Uterus (tissue), 2 donors: ENCODE data around the gene PTGIS.

ENCODE experiments used
- POLR2A ChIP-seq, 2 donors: fragments of 450-650 bp; IDR thresholded peaks; one replicate each; pipeline ENCODE4 v1.6.1; 2016; ENCODE audit warnings: antibody characterized with exemption in 2 of 2, mild to moderate bottlenecking in 1 of 2, moderate library complexity in 1 of 2
- TF ChIP-seq, protein P1 (sequence below), 4 experiments: fragments of 200-600 bp in 2 of 4; fragments of 450-650 bp in 2 of 4; sonication (generic) in 2 of 4; IDR thresholded peaks; one replicate each; pipeline ENCODE4 v1.5.1; 2016 to 2019; ENCODE audit warnings: antibody characterized with exemption in 4 of 4, mild to moderate bottlenecking in 2 of 4, moderate library complexity in 1 of 4

DNA sequence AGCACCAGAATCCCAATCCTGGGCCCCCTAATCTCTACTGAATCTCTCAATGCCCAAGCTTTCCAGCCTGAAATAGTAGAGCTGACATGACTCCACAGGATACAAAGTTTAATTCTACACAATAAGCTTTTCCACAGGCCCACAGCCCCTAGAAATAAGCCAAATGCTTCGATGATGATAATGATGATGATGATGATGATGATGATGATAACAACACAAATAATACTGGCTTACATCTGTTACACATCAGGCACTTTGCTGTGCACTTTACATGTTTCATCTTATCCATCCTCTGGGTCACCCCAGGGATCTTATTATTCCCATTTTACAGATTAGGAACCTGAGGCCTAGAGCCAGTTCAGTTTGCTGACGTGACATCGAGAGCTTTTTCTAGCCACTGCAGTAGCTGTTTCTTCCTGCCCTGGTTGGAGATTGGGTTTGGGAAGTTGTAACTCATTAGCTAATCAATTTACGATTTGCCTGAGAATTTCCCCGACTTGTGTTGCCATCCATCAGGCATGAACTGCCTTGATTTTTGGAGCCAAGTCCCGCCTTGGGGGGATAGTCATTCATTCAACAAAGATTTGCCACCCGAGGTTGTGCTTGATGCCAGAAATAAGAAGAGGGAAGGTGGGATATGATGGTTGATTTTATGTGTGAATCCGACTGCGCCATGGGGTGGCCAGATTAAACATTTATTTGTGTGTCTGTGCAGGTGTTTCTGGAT lies 105.9 kb downstream of the PTGIS start:
- TF ChIP-seq, protein P1, sequence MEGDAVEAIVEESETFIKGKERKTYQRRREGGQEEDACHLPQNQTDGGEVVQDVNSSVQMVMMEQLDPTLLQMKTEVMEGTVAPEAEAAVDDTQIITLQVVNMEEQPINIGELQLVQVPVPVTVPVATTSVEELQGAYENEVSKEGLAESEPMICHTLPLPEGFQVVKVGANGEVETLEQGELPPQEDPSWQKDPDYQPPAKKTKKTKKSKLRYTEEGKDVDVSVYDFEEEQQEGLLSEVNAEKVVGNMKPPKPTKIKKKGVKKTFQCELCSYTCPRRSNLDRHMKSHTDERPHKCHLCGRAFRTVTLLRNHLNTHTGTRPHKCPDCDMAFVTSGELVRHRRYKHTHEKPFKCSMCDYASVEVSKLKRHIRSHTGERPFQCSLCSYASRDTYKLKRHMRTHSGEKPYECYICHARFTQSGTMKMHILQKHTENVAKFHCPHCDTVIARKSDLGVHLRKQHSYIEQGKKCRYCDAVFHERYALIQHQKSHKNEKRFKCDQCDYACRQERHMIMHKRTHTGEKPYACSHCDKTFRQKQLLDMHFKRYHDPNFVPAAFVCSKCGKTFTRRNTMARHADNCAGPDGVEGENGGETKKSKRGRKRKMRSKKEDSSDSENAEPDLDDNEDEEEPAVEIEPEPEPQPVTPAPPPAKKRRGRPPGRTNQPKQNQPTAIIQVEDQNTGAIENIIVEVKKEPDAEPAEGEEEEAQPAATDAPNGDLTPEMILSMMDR (IDR thresholded peaks at IDR 0.05): no peak
- TF ChIP-seq POLR2A (IDR thresholded peaks at IDR 0.05): no peak
